ENCODE measurements around the gene DUSP8.
"Not testable (repeated sequence)": the region's sequence is repeated elsewhere in the genome, so short reads cannot be mapped to it uniquely, and the experiment has no call there.

DUSP8 gene

GRCh38 chr11:1589191-1589963, 17.3 kb upstream of the DUSP8 start:
- DNase-seq, result not testable (repeated sequence)

GRCh38 chr11:1586699-1587098, 14.6 kb upstream of the DUSP8 start:
- no peak for DNase-seq

- not testable (repeated sequence) for DNase-seq
Measured at GRCh38 chr11:1584661-1585370, 12.7 kb upstream of the DUSP8 start, which contains the start of gene KRTAP5-1. KRTAP5-1 (minus strand) TSS chr11:1585283; CDS start chr11:1585249, 34 bp downstream.

GRCh38 chr11:1582909-1583308, 10.8 kb upstream of the DUSP8 start:
- not testable (repeated sequence) for DNase-seq

GRCh38 chr11:1581976-1582375, 9.9 kb upstream of the DUSP8 start:
- no peak for DNase-seq

- no peak for DNase-seq
Measured at GRCh38 chr11:1576825-1577224, 4.8 kb upstream of the DUSP8 start.

GRCh38 chr11:1575756-1576155, 3.7 kb upstream of the DUSP8 start:
- DNase-seq, result not testable (repeated sequence)

GRCh38 chr11:1574933-1575242, 2.8 kb upstream of the DUSP8 start:
- no peak for DNase-seq

- DNase-seq, result no peak
Measured at GRCh38 chr11:1574238-1574932, 2.3 kb upstream of the DUSP8 start.

GRCh38 chr11:1573903-1574237, 1.8 kb upstream of the DUSP8 start:
- DNase-seq, result no peak

GRCh38 chr11:1573077-1573902, 1.2 kb upstream of the DUSP8 start:
- no peak for DNase-seq

- DNase-seq, result no peak
Measured at GRCh38 chr11:1571760-1572196, 293 bp downstream of the DUSP8 start.

- no peak for DNase-seq
Measured at GRCh38 chr11:1570896-1571759, 943 bp downstream of the DUSP8 start.

- DNase-seq, result no peak
Measured at GRCh38 chr11:1570531-1570895, 1.6 kb downstream of the DUSP8 start.

GRCh38 chr11:1570001-1570453, 2.0 kb downstream of the DUSP8 start:
- DNase-seq, result no peak

- DNase-seq, result no peak
Measured at GRCh38 chr11:1569251-1569780, 2.8 kb downstream of the DUSP8 start.

GRCh38 chr11:1568441-1568911, 3.6 kb downstream of the DUSP8 start:
- no peak for DNase-seq

GRCh38 chr11:1567721-1568100, 4.4 kb downstream of the DUSP8 start:
- no peak for DNase-seq

- no peak for DNase-seq
Measured at GRCh38 chr11:1567052-1567720, 4.9 kb downstream of the DUSP8 start.

- DNase-seq, result no peak
Measured at GRCh38 chr11:1566381-1567051, 5.6 kb downstream of the DUSP8 start.

- DNase-seq, result no peak
Measured at GRCh38 chr11:1565904-1566247, 6.2 kb downstream of the DUSP8 start.
